Measurements from ENCODE around the gene TMEM183A.

The TMEM183A gene

DNA sequence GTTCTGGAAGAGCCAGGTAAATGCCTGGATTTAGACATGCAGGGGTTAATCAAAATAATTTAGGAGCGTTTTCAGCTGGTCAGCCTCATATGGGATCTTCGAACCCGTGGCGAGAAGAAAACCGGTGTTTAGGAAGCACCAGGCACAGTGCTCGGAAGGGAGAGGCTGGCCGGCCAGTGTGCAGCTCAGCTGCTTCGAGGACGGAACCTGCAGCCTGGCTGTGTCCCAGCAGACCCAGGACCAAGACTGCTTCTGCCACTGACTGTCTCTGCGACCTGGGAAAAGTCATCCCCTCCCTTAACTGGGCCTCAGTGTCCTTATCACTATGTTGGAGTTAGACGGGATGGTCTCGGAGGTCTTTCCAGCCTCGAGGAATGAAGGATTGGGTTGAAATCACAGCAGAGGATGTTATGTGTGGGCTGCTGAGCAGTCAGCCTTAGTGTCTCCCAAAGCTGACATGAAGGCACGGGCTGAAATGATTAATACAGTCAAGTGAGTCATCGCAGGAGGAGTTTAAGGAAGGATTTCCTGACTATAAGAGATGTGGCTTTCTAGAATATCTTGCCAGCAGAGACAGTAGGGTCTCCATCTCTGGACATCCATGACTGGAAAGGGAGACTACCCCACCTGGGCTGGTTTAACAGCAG lies 39.9 kb downstream of the TMEM183A start:
- TF ChIP-seq, protein P1, sequence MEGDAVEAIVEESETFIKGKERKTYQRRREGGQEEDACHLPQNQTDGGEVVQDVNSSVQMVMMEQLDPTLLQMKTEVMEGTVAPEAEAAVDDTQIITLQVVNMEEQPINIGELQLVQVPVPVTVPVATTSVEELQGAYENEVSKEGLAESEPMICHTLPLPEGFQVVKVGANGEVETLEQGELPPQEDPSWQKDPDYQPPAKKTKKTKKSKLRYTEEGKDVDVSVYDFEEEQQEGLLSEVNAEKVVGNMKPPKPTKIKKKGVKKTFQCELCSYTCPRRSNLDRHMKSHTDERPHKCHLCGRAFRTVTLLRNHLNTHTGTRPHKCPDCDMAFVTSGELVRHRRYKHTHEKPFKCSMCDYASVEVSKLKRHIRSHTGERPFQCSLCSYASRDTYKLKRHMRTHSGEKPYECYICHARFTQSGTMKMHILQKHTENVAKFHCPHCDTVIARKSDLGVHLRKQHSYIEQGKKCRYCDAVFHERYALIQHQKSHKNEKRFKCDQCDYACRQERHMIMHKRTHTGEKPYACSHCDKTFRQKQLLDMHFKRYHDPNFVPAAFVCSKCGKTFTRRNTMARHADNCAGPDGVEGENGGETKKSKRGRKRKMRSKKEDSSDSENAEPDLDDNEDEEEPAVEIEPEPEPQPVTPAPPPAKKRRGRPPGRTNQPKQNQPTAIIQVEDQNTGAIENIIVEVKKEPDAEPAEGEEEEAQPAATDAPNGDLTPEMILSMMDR (IDR thresholded peaks at IDR 0.05; ENCODE audit: low read depth, low read length) = no peak
- H3K4me3 ChIP-seq (ENCODE audit: low read depth, low read length) = no peak overlapping the region
- no peaks in the 10 kb centered on the region for H3K27me3 ChIP-seq
- H3K9me3 ChIP-seq = no peaks in the 10 kb centered on the region
- DNase-seq = no peak
- H3K36me3 ChIP-seq = no peaks in the 10 kb centered on the region
- H3K4me1 ChIP-seq = peaks cover 15% of the 10 kb centered on the region

DNA sequence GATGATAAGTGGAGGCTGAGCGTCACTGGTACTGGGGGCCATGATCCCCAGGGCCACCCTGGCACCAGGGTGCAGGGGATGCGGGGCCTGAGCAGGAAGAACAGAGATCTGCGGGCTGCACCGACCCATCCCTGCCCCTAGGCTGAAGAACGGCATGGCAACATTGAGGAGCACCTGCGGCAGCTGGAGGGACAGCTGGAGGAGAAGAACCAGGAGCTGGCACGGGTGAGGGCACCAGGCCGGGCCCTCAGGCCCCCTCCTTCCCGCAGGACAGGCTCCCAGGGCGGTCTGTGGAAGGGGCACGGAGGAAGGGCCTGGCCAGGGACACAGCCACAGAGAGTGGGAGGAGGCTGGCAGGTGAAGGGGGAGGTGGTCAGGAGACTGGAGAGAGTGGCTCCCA lies 40.9 kb downstream of the TMEM183A start:
- TF ChIP-seq, protein P1 (IDR thresholded peaks at IDR 0.05; ENCODE audit: low read depth, low read length) = no peak
- Histone ChIP-seq H3K4me1 (peaks cover 25% of the 10 kb centered on the region), H3K9me3 (no peaks in the 10 kb centered on the region), H3K4me3 (ENCODE audit: low read depth, low read length) (no peak overlapping the region), H3K27me3 (no peaks in the 10 kb centered on the region), H3K36me3 (no peaks in the 10 kb centered on the region)
- DNase-seq = no peak

DNA sequence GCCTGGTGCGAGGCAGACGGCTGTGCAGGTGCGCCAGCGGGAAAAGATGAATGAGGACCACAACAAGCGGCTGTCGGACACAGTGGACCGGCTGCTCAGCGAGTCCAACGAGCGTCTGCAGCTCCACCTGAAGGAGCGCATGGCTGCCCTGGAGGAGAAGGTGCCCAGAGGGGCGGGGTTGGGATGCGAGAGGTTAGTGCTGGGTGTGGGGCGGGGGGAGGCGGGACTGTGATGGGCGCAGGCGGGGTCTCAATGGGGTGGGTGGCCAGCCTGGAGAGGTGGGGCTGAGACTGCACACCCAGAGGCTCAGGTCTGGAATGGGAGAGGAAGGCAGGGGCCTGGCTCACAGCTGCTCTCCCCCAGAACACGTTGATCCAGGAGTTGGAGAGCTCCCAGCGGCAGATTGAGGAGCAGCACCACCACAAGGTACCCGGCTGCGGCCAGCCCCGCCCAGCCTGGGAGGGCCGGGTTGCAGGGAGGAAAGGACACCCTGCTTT lies 41.4 kb downstream of the TMEM183A start:
- H3K9me3 ChIP-seq = no peaks in the 10 kb centered on the region

DNA sequence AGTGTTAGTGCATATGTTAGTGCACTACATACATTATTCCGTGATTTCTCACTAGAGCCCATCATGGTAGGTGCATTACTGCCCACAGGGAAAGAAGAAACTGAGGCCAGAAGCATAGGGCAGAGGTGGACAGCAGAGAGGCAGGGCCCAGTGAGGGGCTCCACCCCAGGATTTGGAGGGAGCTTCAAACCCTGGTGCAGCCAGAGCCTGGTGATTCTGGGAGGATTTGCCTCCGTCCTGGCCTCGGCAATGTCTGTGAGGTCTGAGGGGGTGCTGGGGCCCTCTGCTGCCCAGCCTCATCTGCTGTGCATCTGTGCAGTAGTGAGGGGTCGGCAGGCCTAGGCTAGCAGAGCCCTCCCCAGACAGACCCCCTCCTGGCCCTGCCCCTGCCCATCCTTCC lies 41.9 kb downstream of the TMEM183A start:
- peaks cover 26% of the 10 kb centered on the region for H3K4me1 ChIP-seq
- H3K9me3 ChIP-seq = no peaks in the 10 kb centered on the region
- no peak for DNase-seq
- H3K36me3 ChIP-seq = no peaks in the 10 kb centered on the region
- no peaks in the 10 kb centered on the region for H3K27me3 ChIP-seq
- no peak overlapping the region for H3K4me3 ChIP-seq (ENCODE audit: low read depth, low read length)
- TF ChIP-seq, protein P1 (IDR thresholded peaks at IDR 0.05; ENCODE audit: low read depth, low read length) = no peak

More for the DNA sequence above, 41.4 kb downstream of the TMEM183A start:
- no peak for DNase-seq
- Histone ChIP-seq H3K4me1 (peaks cover 26% of the 10 kb centered on the region), H3K36me3 (no peaks in the 10 kb centered on the region), H3K27me3 (no peaks in the 10 kb centered on the region), H3K4me3 (ENCODE audit: low read depth, low read length) (no peak overlapping the region)
- TF ChIP-seq, protein P1 (IDR thresholded peaks at IDR 0.05; ENCODE audit: low read depth, low read length) = no peak

DNA sequence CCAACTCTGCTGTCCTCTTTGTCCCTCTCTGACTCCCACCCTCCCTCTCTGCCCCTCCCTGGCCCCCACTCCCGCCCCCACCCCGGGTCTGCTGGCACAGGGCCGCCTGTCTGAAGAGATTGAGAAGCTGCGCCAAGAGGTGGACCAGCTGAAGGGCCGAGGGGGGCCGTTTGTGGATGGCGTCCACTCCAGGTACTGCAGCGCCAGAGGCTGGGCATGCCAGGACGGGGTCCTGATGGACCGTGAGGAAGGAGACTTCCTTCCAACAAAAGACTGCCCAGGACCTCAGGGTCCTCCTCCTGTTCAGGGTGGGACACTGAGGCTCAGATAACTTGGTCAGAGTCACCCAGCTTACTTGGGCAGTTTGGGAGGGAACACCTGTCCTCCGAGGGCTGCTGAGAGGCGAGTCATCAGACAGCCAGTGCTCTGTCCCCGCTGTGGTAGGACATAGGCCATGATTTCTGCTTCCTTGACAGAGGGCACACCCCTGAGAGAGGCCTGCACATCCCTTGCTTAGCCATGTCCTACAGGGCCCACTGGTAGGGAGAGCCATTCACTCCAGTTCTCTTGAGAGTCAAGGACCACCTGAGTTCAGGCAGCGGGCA lies 42.5 kb downstream of the TMEM183A start:
- DNase-seq = no peak
- H3K9me3 ChIP-seq = no peaks in the 10 kb centered on the region
- peaks cover 26% of the 10 kb centered on the region for H3K4me1 ChIP-seq
- TF ChIP-seq, protein P1 (IDR thresholded peaks at IDR 0.05; ENCODE audit: low read depth, low read length) = no peak
- H3K27me3 ChIP-seq = no peaks in the 10 kb centered on the region
- H3K4me3 ChIP-seq (ENCODE audit: low read depth, low read length) = no peak overlapping the region
- no peaks in the 10 kb centered on the region for H3K36me3 ChIP-seq

DNA sequence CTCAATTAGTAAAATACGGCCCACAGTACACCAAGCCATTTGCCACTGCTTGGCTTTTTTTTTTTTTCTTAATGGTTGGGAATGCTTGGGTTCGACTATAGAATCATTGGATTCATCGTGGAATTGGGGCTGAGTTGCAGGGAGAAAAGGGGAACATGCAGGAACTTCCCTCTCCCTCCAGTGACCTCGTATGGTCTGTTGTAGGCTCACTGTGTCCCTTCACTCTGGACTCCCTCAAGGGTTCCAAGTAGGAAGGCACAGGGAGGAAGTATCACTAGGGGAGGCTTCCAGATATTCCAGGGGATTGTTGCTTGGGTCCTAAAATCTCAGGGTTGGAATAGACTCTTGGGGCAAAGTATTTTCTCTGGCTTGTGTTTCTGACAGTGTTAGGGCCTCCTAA lies 43.7 kb downstream of the TMEM183A start:
- no peaks in the 10 kb centered on the region for H3K9me3 ChIP-seq
- no peak overlapping the region for H3K4me3 ChIP-seq (ENCODE audit: low read depth, low read length)
- H3K36me3 ChIP-seq = no peaks in the 10 kb centered on the region
- H3K4me1 ChIP-seq = peaks cover 26% of the 10 kb centered on the region
- TF ChIP-seq, protein P1 (IDR thresholded peaks at IDR 0.05; ENCODE audit: low read depth, low read length) = no peak
- no peaks in the 10 kb centered on the region for H3K27me3 ChIP-seq
- DNase-seq = no peak
